Thoracic aorta (tissue), 2 donors: Measurements from ENCODE around the gene TMA16. TPM values are rescaled to one million over a fixed set of nuclear protein-coding genes. Genes with fewer than 3 reads are reported as not detected.
A peak's percentile ranks its signal among the peaks of the same experiment; 100 is the strongest.

Experiments used
- ATAC-seq: fragments of 150-250 bp; one replicate; pipeline ENCODE4 v1.8.0; 2017; ENCODE audit warnings: low read depth; ENCODE audit not compliant: insufficient number of reproducible peaks, low FRiP score
- DNase-seq: peaks from one replicate; pipeline ENCODE4 v3.0.0-alpha.2; 2020; ENCODE audit warnings: low spot score
- H3K27ac ChIP-seq, 2 donors: fragments of 200-600 bp; sonication (generic); 1 replicate in 1 of 2; 2 replicates in 1 of 2; pipeline ENCODE4 v1.5.1; 2016; ENCODE audit warnings: mild to moderate bottlenecking in 2 of 2, moderate library complexity in 2 of 2
- H3K27me3 ChIP-seq: fragments of 200-600 bp; sonication (generic); replicated peaks from 2 replicates; pipeline ENCODE4 v1.6.0; 2016; ENCODE audit warnings: mild to moderate bottlenecking; ENCODE audit not compliant: insufficient read depth
- H3K36me3 ChIP-seq: fragments of 200-600 bp; sonication (generic); one replicate; pipeline ENCODE4 v1.5.1; 2016
- H3K4me1 ChIP-seq, 2 donors: fragments of 200-600 bp; sonication (generic); 1 replicate in 1 of 2; 2 replicates in 1 of 2; pipeline versions ENCODE4 v1.5.1 to v1.6.0; 2016; ENCODE audit warnings: low read depth in 2 of 2, mild to moderate bottlenecking in 1 of 2; ENCODE audit not compliant: control insufficient read depth in 1 of 2
- H3K4me3 ChIP-seq: fragments of 200-600 bp; sonication (generic); 2 replicates; pipeline ENCODE4 v1.5.1; 2016; ENCODE audit warnings: mild to moderate bottlenecking
- H3K9me3 ChIP-seq: fragments of 200-600 bp; sonication (generic); 2 replicates; pipeline ENCODE4 v1.5.1; 2016
- CTCF ChIP-seq: fragments of 200-600 bp; sonication (generic); IDR thresholded peaks from one replicate; pipeline ENCODE4 v1.5.1; 2019; ENCODE audit warnings: antibody characterized with exemption
- total RNA-seq, 2 donors: library from RNA; depleted of rRNA; stranded (reverse); fragments of >200 nt; gene quantifications; one replicate each; pipeline versions ENCODE4 v1.1.0 to v1.2.3, GENCODE V29; 2016

TMA16 gene
- total RNA-seq, 2 donors from 2014 or later: 13.7 to 36.5 TPM

DNA sequence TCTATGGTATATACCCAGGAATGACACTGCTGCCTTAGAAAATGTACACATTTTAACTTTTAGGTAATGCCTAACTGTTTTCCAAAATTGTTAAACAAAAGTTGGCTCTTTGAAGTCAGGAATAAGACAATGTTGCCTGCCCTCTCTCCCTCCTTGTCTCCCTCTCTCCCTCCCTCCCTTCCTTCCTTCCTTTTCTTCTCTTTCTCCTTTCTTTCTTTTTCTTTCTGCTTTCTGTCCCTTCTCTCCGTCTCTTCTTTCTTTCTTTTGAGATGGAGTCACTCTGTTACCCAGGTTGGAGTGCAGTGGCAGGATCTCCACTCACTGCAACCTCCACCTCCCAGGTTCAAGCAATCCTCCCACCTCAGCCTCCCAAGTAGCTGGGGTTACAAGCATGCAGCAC lies 4.6 kb upstream of the TMA16 start:
- DNase-seq (no peak), ATAC-seq (no peak)
- H3K4me3 ChIP-seq: no peak overlapping the region
- no peaks in the 10 kb centered on the region for H3K4me1 ChIP-seq
- H3K9me3 ChIP-seq: no peaks in the 10 kb centered on the region
- no peak overlapping the region for H3K27ac ChIP-seq
- H3K27me3 ChIP-seq: no peaks in the 10 kb centered on the region
- no peaks in the 10 kb centered on the region for H3K36me3 ChIP-seq
- no peak for TF ChIP-seq CTCF

- Histone ChIP-seq H3K4me3 (no peak overlapping the region), H3K36me3 (no peaks in the 10 kb centered on the region), H3K27me3 (no peaks in the 10 kb centered on the region), H3K4me1 (peaks cover 8 to 13% of the 10 kb centered on the region in 2 donors), H3K27ac (no peak overlapping the region), H3K9me3 (no peaks in the 10 kb centered on the region)
- ATAC-seq (no peak), DNase-seq (no peak)
- TF ChIP-seq CTCF: no peak
These were observed 1.5 kb upstream of the TMA16 start for GRCh38 chr4:163492951-163493504.

GRCh38 chr4:163493643-163494359 lies 689 bp upstream of the TMA16 start:
- DNase-seq: no peak
- no peaks in the 10 kb centered on the region for H3K27me3 ChIP-seq
- H3K9me3 ChIP-seq: no peaks in the 10 kb centered on the region

GRCh38 chr4:163495900-163496299 lies 1.4 kb downstream of the TMA16 start:
- Histone ChIP-seq H3K27me3 (no peaks in the 10 kb centered on the region), H3K4me3 (peak overlapping the region; percentile 96), H3K36me3 (no peaks in the 10 kb centered on the region), H3K27ac (no peak overlapping the region), H3K9me3 (no peaks in the 10 kb centered on the region), H3K4me1 (peaks cover 8 to 13% of the 10 kb centered on the region in 2 donors)
- TF ChIP-seq CTCF: no peak
- no peak for ATAC-seq
- no peak for DNase-seq

More at GRCh38 chr4:163493643-163494359, 689 bp upstream of the TMA16 start:
- Histone ChIP-seq H3K36me3 (no peaks in the 10 kb centered on the region), H3K4me3 (peak overlapping the region; percentile 96), H3K4me1 (peaks cover 8 to 13% of the 10 kb centered on the region in 2 donors), H3K27ac (peak overlapping the region; percentile 70 to 73)
- no peak for TF ChIP-seq CTCF
- peak; percentile 30 for ATAC-seq

GRCh38 chr4:163500586-163500985 lies 6.1 kb downstream of the TMA16 start:
- H3K4me3 ChIP-seq: no peak overlapping the region
- ATAC-seq (no peak), DNase-seq (no peak)
- no peak overlapping the region for H3K27ac ChIP-seq
- H3K9me3 ChIP-seq: no peaks in the 10 kb centered on the region
- H3K36me3 ChIP-seq: no peaks in the 10 kb centered on the region
- no peaks in the 10 kb centered on the region for H3K27me3 ChIP-seq
- TF ChIP-seq CTCF: no peak
- H3K4me1 ChIP-seq: peaks cover 10 to 11% of the 10 kb centered on the region in 2 donors
